H1 (cell line): ENCODE data around the gene DTWD2. TPM values are rescaled to one million over a fixed set of nuclear protein-coding genes. Genes with fewer than 3 reads are reported as not detected.

Experiments
- CTCF ChIA-PET: fragments of 300-600 bp; sonication (Branson Sonifier 250); formaldehyde crosslinking; loops from one replicate; lab custom pipeline; 2021; ENCODE audit not compliant: partially characterized antibody; lab: Charles Lee
- POLR2A ChIA-PET: fragments of 300-600 bp; sonication (Branson Sonifier 250); formaldehyde crosslinking; loops from one replicate; lab custom pipeline; 2021; ENCODE audit warnings: inconsistent platforms; ENCODE audit not compliant: partially characterized antibody; lab: Charles Lee
- DNase-seq, 2 experiments: peaks; one replicate each; pipeline versions ENCODE4 v3.0.0 to v3.0.0-alpha.2; 2010 to 2022; ENCODE audit warnings: low spot score in 2 of 2, low read depth in 1 of 2, mixed read lengths in 1 of 2
- FAIRE-seq: peaks from 2 replicates; lab custom pipeline; 2011; peaks lifted over from hg19 to GRCh38; lab: Jason Lieb, UNC
- H2AFZ ChIP-seq: 2 replicates; pipeline ENCODE4 v1.8.1; 2012; ENCODE audit warnings: low read length, inconsistent platforms
- H2AK5ac ChIP-seq: 2 replicates; pipeline ENCODE4 v1.6.1; 2013; ENCODE audit warnings: low read depth, low read length
- H2BK120ac ChIP-seq: replicated peaks from 2 replicates; pipeline ENCODE3; 2013; ENCODE audit warnings: low read depth, low read length, inconsistent platforms
- H2BK12ac ChIP-seq: 2 replicates; pipeline ENCODE4 v1.6.1; 2013; ENCODE audit warnings: low read depth, low read length
- H2BK15ac ChIP-seq: 2 replicates; pipeline ENCODE4 v1.6.1; 2013; ENCODE audit warnings: low read length
- H2BK20ac ChIP-seq: 2 replicates; pipeline ENCODE4 v1.6.1; 2013; ENCODE audit warnings: low read length
- H2BK5ac ChIP-seq: 2 replicates; pipeline ENCODE4 v1.6.1; 2013; ENCODE audit warnings: low read depth, low read length
- H3K14ac ChIP-seq: 2 replicates; pipeline ENCODE4 v1.6.1; 2013; ENCODE audit warnings: inconsistent platforms; ENCODE audit not compliant: insufficient read length
- H3K18ac ChIP-seq: 2 replicates; pipeline ENCODE4 v1.6.1; 2013; ENCODE audit warnings: low read length; ENCODE audit errors: extremely low read depth
- H3K23ac ChIP-seq: 2 replicates; pipeline ENCODE4 v1.6.1; 2013; ENCODE audit warnings: inconsistent platforms; ENCODE audit not compliant: insufficient read length
- H3K23me2 ChIP-seq: 2 replicates; pipeline ENCODE4 v1.6.1; 2013; ENCODE audit warnings: low read depth, low read length
- H3K27ac ChIP-seq: 2 replicates; pipeline ENCODE4 v1.6.1; 2011; ENCODE audit warnings: low read depth, low read length, inconsistent platforms
- H3K27me3 ChIP-seq, 4 experiments: replicated peaks in 1 of 4; 1 replicate in 1 of 4; 2 replicates in 3 of 4; pipeline versions ENCODE4 v1.6.1 to v1.8.1; 2011 to 2013; ENCODE audit warnings: low read length in 3 of 4, mild to moderate bottlenecking in 3 of 4, inconsistent platforms in 2 of 4, mixed read lengths in 2 of 4, moderate library complexity in 1 of 4; ENCODE audit not compliant: control insufficient read depth in 3 of 4, insufficient read depth in 3 of 4; ENCODE audit errors: extremely low read depth in 1 of 4
- H3K36me3 ChIP-seq, 4 experiments: 2 replicates each; pipeline versions ENCODE4 v1.6.1 to v1.8.1; 2011 to 2013; ENCODE audit warnings: mild to moderate bottlenecking in 4 of 4, low read length in 3 of 4, moderate library complexity in 2 of 4, control low read depth in 1 of 4, inconsistent platforms in 1 of 4; ENCODE audit not compliant: insufficient read depth in 4 of 4, control insufficient read depth in 2 of 4
- H3K4ac ChIP-seq: replicated peaks from 2 replicates; pipeline ENCODE3; 2013; ENCODE audit warnings: low read length, low read depth, mixed read lengths, inconsistent platforms; ENCODE audit not compliant: insufficient read length
- H3K4me1 ChIP-seq, 4 experiments: replicated peaks in 1 of 4; 1 replicate in 1 of 4; 2 replicates in 3 of 4; pipeline versions ENCODE4 v1.6.1 to v1.8.1; 2011 to 2013; ENCODE audit warnings: low read length in 3 of 4, inconsistent platforms in 2 of 4, mixed read lengths in 1 of 4; ENCODE audit not compliant: insufficient read depth in 4 of 4, control insufficient read depth in 3 of 4
- H3K4me2 ChIP-seq, 2 experiments: 2 replicates each; pipeline versions ENCODE4 v1.6.1 to v1.8.1; 2011 to 2013; ENCODE audit warnings: low read depth in 2 of 2, low read length in 2 of 2, control low read depth in 1 of 2, inconsistent platforms in 1 of 2, mild to moderate bottlenecking in 1 of 2; ENCODE audit not compliant: insufficient read depth in 1 of 2
- H3K4me3 ChIP-seq, 4 experiments: fragments of 200-600, 300-600 bp in 1 of 4; sonication (generic), shearing (Covaris generic), sonication (Bioruptor Twin) in 1 of 4; 2 replicates each; pipeline versions ENCODE4 v1.5.1 to v1.8.1; 2011 to 2016; ENCODE audit warnings: low read length in 4 of 4, low read depth in 3 of 4, control low read depth in 2 of 4, inconsistent platforms in 2 of 4, mild to moderate bottlenecking in 2 of 4, mixed read lengths in 1 of 4, moderate library complexity in 1 of 4; ENCODE audit not compliant: insufficient read depth in 2 of 4; ENCODE audit errors: extremely low read depth in 1 of 4
- H3K56ac ChIP-seq: replicated peaks from 2 replicates; pipeline ENCODE3; 2013; ENCODE audit warnings: low read depth, mild to moderate bottlenecking, mixed read lengths, low read length, inconsistent platforms; ENCODE audit not compliant: insufficient read length
- H3K79me1 ChIP-seq: 2 replicates; pipeline ENCODE4 v1.6.1; 2013; ENCODE audit warnings: low read depth, low read length, control low read depth
- H3K79me2 ChIP-seq, 2 experiments: 2 replicates each; pipeline versions ENCODE4 v1.6.1 to v1.8.1; 2012 to 2013; ENCODE audit warnings: low read length in 2 of 2, mild to moderate bottlenecking in 2 of 2, inconsistent platforms in 1 of 2; ENCODE audit not compliant: insufficient read depth in 2 of 2, control insufficient read depth in 1 of 2
- H3K9ac ChIP-seq, 4 experiments: replicated peaks in 1 of 4; 1 replicate in 1 of 4; 2 replicates in 3 of 4; pipeline versions ENCODE4 v1.6.1 to v1.8.1; 2011 to 2013; ENCODE audit warnings: low read depth in 3 of 4, low read length in 3 of 4, control low read depth in 2 of 4, mild to moderate bottlenecking in 2 of 4, moderate library complexity in 2 of 4, inconsistent platforms in 1 of 4; ENCODE audit errors: extremely low read depth in 1 of 4
- H3K9me3 ChIP-seq, 2 experiments: 2 replicates each; pipeline versions ENCODE4 v1.6.1 to v1.8.1; 2012 to 2013; ENCODE audit warnings: mild to moderate bottlenecking in 2 of 2, moderate library complexity in 2 of 2, control low read depth in 1 of 2, inconsistent platforms in 1 of 2, low read depth in 1 of 2, low read length in 1 of 2, mixed read lengths in 1 of 2; ENCODE audit not compliant: insufficient read depth in 2 of 2
- H4K20me1 ChIP-seq, 2 experiments: replicated peaks in 1 of 2; 2 replicates each; pipeline versions ENCODE3 to v1.8.1; 2011 to 2013; ENCODE audit warnings: inconsistent platforms in 2 of 2, low read length in 2 of 2, mild to moderate bottlenecking in 1 of 2; ENCODE audit not compliant: insufficient read depth in 2 of 2, control insufficient read depth in 1 of 2
- H4K5ac ChIP-seq: 2 replicates; pipeline ENCODE4 v1.6.1; 2013; ENCODE audit warnings: low read length, low read depth, mixed read lengths, inconsistent platforms; ENCODE audit not compliant: insufficient read length
- H4K8ac ChIP-seq: 2 replicates; pipeline ENCODE4 v1.8.0; 2013; ENCODE audit warnings: mild to moderate bottlenecking, moderate library complexity, low read length, inconsistent platforms; ENCODE audit not compliant: insufficient read depth; ENCODE audit errors: extremely low read depth
- H4K91ac ChIP-seq: replicated peaks from 2 replicates; pipeline ENCODE3; 2013; ENCODE audit warnings: low read length, mixed read lengths, inconsistent platforms; ENCODE audit not compliant: insufficient read length
- BACH1 ChIP-seq: IDR thresholded peaks from 2 replicates; pipeline ENCODE4 v1.6.1; 2012; ENCODE audit warnings: low read length, improper control_type of control experiment
- CREB1 ChIP-seq: IDR thresholded peaks from 2 replicates; pipeline ENCODE4 v1.6.1; 2012; ENCODE audit warnings: inconsistent platforms
- CTCF ChIP-seq, 3 experiments: IDR thresholded peaks; 1 replicate in 2 of 3; 2 replicates in 1 of 3; pipeline versions ENCODE4 v1.5.1 to v1.6.1; 2011; ENCODE audit warnings: low read length in 3 of 3, mild to moderate bottlenecking in 3 of 3, inconsistent platforms in 2 of 3, low read depth in 1 of 3, moderate library complexity in 1 of 3; ENCODE audit not compliant: insufficient read depth in 1 of 3; ENCODE audit errors: control extremely low read depth in 1 of 3
- JUND ChIP-seq: IDR thresholded peaks from 2 replicates; pipeline ENCODE4 v1.6.1; 2011; ENCODE audit warnings: mild to moderate bottlenecking, improper control_type of control experiment, low read length
- NRF1 ChIP-seq: IDR thresholded peaks from 2 replicates; pipeline ENCODE4 v1.6.1; 2011; ENCODE audit warnings: mild to moderate bottlenecking, low read depth, low read length, improper control_type of control experiment
- PHF8 ChIP-seq: fragments of 200-600 bp; sonication (generic); conservative IDR thresholded peaks from 2 replicates; pipeline ENCODE4 v1.7.1; 2012; ENCODE audit warnings: low read depth, mild to moderate bottlenecking, inconsistent platforms, low read length, moderate library complexity
- RAD21 ChIP-seq, 2 experiments: IDR thresholded peaks in 1 of 2; conservative IDR thresholded peaks in 1 of 2; 2 replicates each; pipeline ENCODE4 v1.6.1; 2011; ENCODE audit warnings: low read depth in 2 of 2, low read length in 2 of 2, improper control_type of control experiment in 1 of 2, inconsistent platforms in 1 of 2, mild to moderate bottlenecking in 1 of 2, moderate library complexity in 1 of 2
- SAP30 ChIP-seq: fragments of 300-600 bp; sonication (generic); IDR thresholded peaks from 2 replicates; pipeline ENCODE4 v1.7.1; 2012; ENCODE audit warnings: low read length, moderate library complexity, mild to moderate bottlenecking, inconsistent platforms; ENCODE audit not compliant: insufficient read depth, insufficient replicate concordance
- SIRT6 ChIP-seq: IDR thresholded peaks from one replicate; pipeline ENCODE4 v1.7.1; 2012; ENCODE audit warnings: low read length, inconsistent platforms
- YY1 ChIP-seq: IDR thresholded peaks from 2 replicates; pipeline ENCODE4 v1.6.1; 2011; ENCODE audit warnings: low read depth, mild to moderate bottlenecking, low read length
- polyA plus RNA-seq, 7 experiments: library from polyadenylated mRNA; depleted of rRNA in 3 of 7; stranded (reverse) in 5 of 7; unstranded in 2 of 7; fragments of >200 nt in 5 of 7; fragments of 200-250 nt in 2 of 7; gene quantifications; 1 replicate in 5 of 7; 2 replicates in 1 of 7; 4 replicates in 1 of 7; pipeline versions ENCODE4 v1.2.1 to v1.2.3, GENCODE V29; 2011 to 2013; ENCODE audit warnings: missing spikeins in 2 of 7, mixed read lengths in 2 of 7
- total RNA-seq: library from RNA; stranded (reverse); fragmentation: NEBNext Ultra II Directional; extraction: Animal tissue kit (Norgen Biotek cat#: 25700); gene quantifications from 2 replicates; pipeline ENCODE4 v1.2.1, GENCODE V29; 2021
- TF ChIP-seq, protein P1 (sequence below): IDR thresholded peaks from 2 replicates; pipeline ENCODE4 v1.6.1; 2011; ENCODE audit warnings: low read depth, mild to moderate bottlenecking, low read length; ENCODE audit not compliant: insufficient read depth
- TF ChIP-seq, protein P2 (sequence below): IDR thresholded peaks from 2 replicates; pipeline ENCODE4 v1.6.1; 2012; ENCODE audit warnings: inconsistent platforms

The DTWD2 gene
- total and polyA plus RNA-seq, 2 of the 8 experiments (the other 6 are each of a cell fraction or from before 2014, with no cell fraction given) = 4.3 to 17.1 TPM

DNA sequence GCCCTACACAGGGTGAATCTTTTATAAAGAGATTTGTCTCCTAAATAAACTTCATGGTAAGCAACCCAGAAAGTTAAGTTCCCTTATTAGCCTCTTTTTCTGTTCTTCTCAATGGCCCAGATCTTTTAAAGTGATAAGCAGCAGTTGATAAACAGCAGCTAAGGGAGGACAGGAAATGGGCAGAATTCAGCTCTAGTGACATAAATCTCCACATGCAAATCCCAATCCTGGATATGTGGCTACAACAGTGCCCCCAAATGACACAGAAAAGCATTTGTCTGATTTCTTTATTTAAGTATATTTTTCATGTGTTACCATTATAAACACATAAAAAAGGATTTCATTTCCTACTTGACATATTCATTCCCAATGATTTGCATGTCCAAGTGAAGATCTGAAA is 199.0 kb downstream of the DTWD2 start:
- no peak overlapping the region for H3K9ac ChIP-seq
- H3K9me3 ChIP-seq = no peaks in the 10 kb centered on the region
- no peak overlapping the region for H3K23ac ChIP-seq
- DNase-seq (no peak), FAIRE-seq (no peak)
- no peaks in the 10 kb centered on the region for H3K79me1 ChIP-seq
- no peak overlapping the region for H2AFZ ChIP-seq
- no peak overlapping the region for H2BK20ac ChIP-seq
- no peaks in the 10 kb centered on the region for H3K4me1 ChIP-seq
- POLR2A ChIA-PET = no interaction called here
- no peak overlapping the region for H4K5ac ChIP-seq
- no peak overlapping the region for H2AK5ac ChIP-seq
- no peak overlapping the region for H2BK120ac ChIP-seq
- H2BK12ac ChIP-seq = no peak overlapping the region
- no peak overlapping the region for H3K4ac ChIP-seq
- CTCF ChIA-PET = interaction anchor here (0.6 kb wide), 1 partner anchor 90 kb away, joined by 3 read pairs; no protein-coding TSS in a partner anchor
- no peaks in the 10 kb centered on the region for H4K20me1 ChIP-seq
- no peaks in the 10 kb centered on the region for H3K36me3 ChIP-seq
- H4K91ac ChIP-seq = no peak overlapping the region
- H3K14ac ChIP-seq = no peak overlapping the region
- no peak overlapping the region for H3K56ac ChIP-seq
- H3K79me2 ChIP-seq = no peaks in the 10 kb centered on the region
- H3K4me3 ChIP-seq = no peak overlapping the region
- H3K4me2 ChIP-seq = no peak overlapping the region
- H2BK15ac ChIP-seq = no peak overlapping the region
- no peak overlapping the region for H2BK5ac ChIP-seq
- no peak overlapping the region for H3K27ac ChIP-seq
- H3K27me3 ChIP-seq = no peaks in the 10 kb centered on the region
- H4K8ac ChIP-seq = no peak overlapping the region
- H3K23me2 ChIP-seq = no peaks in the 10 kb centered on the region
- H3K18ac ChIP-seq = no peak overlapping the region
- TF ChIP-seq RAD21 (IDR thresholded peaks at IDR 0.05 in 1 of 2, conservative IDR thresholded peaks at IDR 0.05 in 1 of 2; ENCODE audit: low read depth in 2 of 2, low read length in 2 of 2) = no peak
- no peak for TF ChIP-seq JUND
- no peak for TF ChIP-seq CTCF (IDR thresholded peaks at IDR 0.05; ENCODE audit: control extremely low read depth in 1 of 3, insufficient read depth in 1 of 3, low read depth in 1 of 3, low read length in 3 of 3)
- TF ChIP-seq PHF8 = no peak
- TF ChIP-seq SAP30 = no peak
- TF ChIP-seq, protein P1, sequence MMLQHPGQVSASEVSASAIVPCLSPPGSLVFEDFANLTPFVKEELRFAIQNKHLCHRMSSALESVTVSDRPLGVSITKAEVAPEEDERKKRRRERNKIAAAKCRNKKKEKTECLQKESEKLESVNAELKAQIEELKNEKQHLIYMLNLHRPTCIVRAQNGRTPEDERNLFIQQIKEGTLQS = no peak
- TF ChIP-seq YY1 = no peak
- no peak for TF ChIP-seq NRF1
- TF ChIP-seq CREB1 = no peak
- TF ChIP-seq SIRT6 = no peak
- TF ChIP-seq, protein P2, sequence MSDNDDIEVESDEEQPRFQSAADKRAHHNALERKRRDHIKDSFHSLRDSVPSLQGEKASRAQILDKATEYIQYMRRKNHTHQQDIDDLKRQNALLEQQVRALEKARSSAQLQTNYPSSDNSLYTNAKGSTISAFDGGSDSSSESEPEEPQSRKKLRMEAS = no peak
- TF ChIP-seq BACH1 = no peak
